CD14-positive monocyte (primary cell): ENCODE data around the gene ZC2HC1C. TPM values are rescaled to one million over a fixed set of nuclear protein-coding genes. Genes with fewer than 3 reads are reported as not detected.
A peak's percentile ranks its signal among the peaks of the same experiment; 100 is the strongest.

Source experiments
- DNase-seq, 3 donors: peaks; one replicate each; pipeline ENCODE4 v3.0.0-alpha.2; 2011 to 2022
- H2AFZ ChIP-seq: 2 replicates; pipeline ENCODE4 v1.6.0; 2012; ENCODE audit warnings: mild to moderate bottlenecking, low read depth, low read length, inconsistent platforms; ENCODE audit not compliant: insufficient read depth, poor library complexity, severe bottlenecking
- H3K27ac ChIP-seq, 2 donors: 1 replicate in 1 of 2; 2 replicates in 1 of 2; pipeline ENCODE4 v1.5.1; 2012 to 2013; ENCODE audit warnings: low read length in 2 of 2, control low read depth in 1 of 2, inconsistent platforms in 1 of 2, low read depth in 1 of 2, mild to moderate bottlenecking in 1 of 2
- H3K27me3 ChIP-seq, 2 donors: one replicate each; pipeline versions ENCODE4 v1.6.0 to v1.6.1; 2011 to 2013; ENCODE audit warnings: low read length in 2 of 2; ENCODE audit not compliant: control insufficient read depth in 2 of 2, insufficient read depth in 2 of 2
- H3K36me3 ChIP-seq, 2 donors: replicated peaks in 1 of 2; 1 replicate in 1 of 2; 2 replicates in 1 of 2; pipeline versions ENCODE4 v1.5.1 to v1.6.1; 2012 to 2013; ENCODE audit warnings: low read length in 2 of 2, control low read depth in 1 of 2, inconsistent platforms in 1 of 2, mild to moderate bottlenecking in 1 of 2; ENCODE audit not compliant: insufficient read depth in 2 of 2, control insufficient read depth in 1 of 2
- H3K4me1 ChIP-seq, 2 donors: 1 replicate in 1 of 2; 2 replicates in 1 of 2; pipeline versions ENCODE4 v1.5.1 to v1.6.1; 2012 to 2013; ENCODE audit warnings: low read length in 2 of 2, control low read depth in 1 of 2, inconsistent platforms in 1 of 2, mild to moderate bottlenecking in 1 of 2, moderate library complexity in 1 of 2; ENCODE audit not compliant: insufficient read depth in 2 of 2, control insufficient read depth in 1 of 2
- H3K4me2 ChIP-seq: replicated peaks from 2 replicates; pipeline ENCODE3; 2012; ENCODE audit warnings: low read length, moderate library complexity, mild to moderate bottlenecking; ENCODE audit not compliant: poor library complexity, severe bottlenecking; ENCODE audit errors: extremely low read depth
- H3K4me3 ChIP-seq, 3 experiments: fragments of 200-600 bp in 1 of 3; sonication (generic) in 1 of 3; replicated peaks in 1 of 3; 1 replicate in 2 of 3; 2 replicates in 1 of 3; pipeline ENCODE4 v1.5.1; 2011 to 2013; ENCODE audit warnings: low read length in 3 of 3, mild to moderate bottlenecking in 3 of 3, control low read depth in 2 of 3, low read depth in 2 of 3, inconsistent platforms in 1 of 3, moderate library complexity in 1 of 3
- H3K79me2 ChIP-seq: 2 replicates; pipeline ENCODE4 v1.6.0; 2012; ENCODE audit warnings: mild to moderate bottlenecking, control low read depth, inconsistent platforms, low read length, moderate library complexity; ENCODE audit not compliant: insufficient read depth
- H3K9ac ChIP-seq: 2 replicates; pipeline ENCODE4 v1.6.0; 2017; ENCODE audit warnings: low read length, mild to moderate bottlenecking; ENCODE audit not compliant: insufficient read depth, poor library complexity, severe bottlenecking
- H3K9me3 ChIP-seq, 2 donors: replicated peaks in 1 of 2; 1 replicate in 1 of 2; 2 replicates in 1 of 2; pipeline versions ENCODE4 v1.5.1 to v1.6.1; 2012 to 2013; ENCODE audit warnings: low read length in 2 of 2, control low read depth in 1 of 2; ENCODE audit not compliant: control insufficient read depth in 1 of 2, insufficient read depth in 1 of 2
- H4K20me1 ChIP-seq: 2 replicates; pipeline ENCODE4 v1.6.0; 2012; ENCODE audit warnings: mild to moderate bottlenecking, low read length, control low read depth, moderate library complexity; ENCODE audit not compliant: insufficient read depth
- H3K27ac Mint-ChIP-seq, 7 donors: one replicate each; pipeline ENCODE4 v1.8.0; 2020; ENCODE audit warnings: mild to moderate bottlenecking in 7 of 7, mixed read lengths in 7 of 7, moderate library complexity in 6 of 7, inconsistent platforms in 2 of 7
- H3K27me3 Mint-ChIP-seq, 3 donors: one replicate each; pipeline ENCODE4 v1.8.0; 2021 to 2022; ENCODE audit warnings: low read depth in 3 of 3, mild to moderate bottlenecking in 3 of 3, mixed read lengths in 3 of 3, moderate library complexity in 3 of 3, inconsistent platforms in 1 of 3
- H3K36me3 Mint-ChIP-seq, 2 donors: one replicate each; pipeline ENCODE4 v1.8.0; 2020; ENCODE audit warnings: mixed read lengths in 2 of 2, inconsistent platforms in 1 of 2, mild to moderate bottlenecking in 1 of 2
- H3K4me1 Mint-ChIP-seq: one replicate; pipeline ENCODE4 v1.8.0; 2020; ENCODE audit warnings: mild to moderate bottlenecking, mixed read lengths
- H3K4me3 Mint-ChIP-seq, 2 donors: one replicate each; pipeline ENCODE4 v1.8.0; 2020; ENCODE audit warnings: mild to moderate bottlenecking in 2 of 2, mixed read lengths in 2 of 2, moderate library complexity in 1 of 2
- H3K9me3 Mint-ChIP-seq, 7 donors: one replicate each; pipeline ENCODE4 v1.8.0; 2020 to 2022; ENCODE audit warnings: mixed read lengths in 7 of 7, mild to moderate bottlenecking in 6 of 7, moderate library complexity in 6 of 7, inconsistent platforms in 2 of 7
- WGBS: methylation state at CpG from one replicate; pipeline ENCODE4 v1.1.5; 2013; ENCODE audit warnings: missing lambda C conversion rate; ENCODE audit not compliant: insufficient coverage; 5-methylcytosine and 5-hydroxymethylcytosine counted together
- intact Hi-C, 2 donors: fragments of 100-400 bp; cut with micrococcal nuclease; formaldehyde crosslinking; loops; one replicate each; pipeline versions ENCODE4 v1.15.0 to v1.15.1; 2023
- polyA plus RNA-seq, 3 donors: library from polyadenylated mRNA; depleted of rRNA in 1 of 3; unstranded in 2 of 3; stranded (reverse) in 1 of 3; fragments of 300-500 nt in 2 of 3; fragments of >200 nt in 1 of 3; fragmentation: Illumina TruSeq in 2 of 3; gene quantifications; 1 replicate in 2 of 3; 2 replicates in 1 of 3; pipeline ENCODE4 v1.2.3, GENCODE V29; 2012 to 2021
- TF ChIP-seq, protein P1 (sequence below): fragments of 200-600 bp; IDR thresholded peaks from one replicate; pipeline ENCODE4 v1.8.0; 2022; ENCODE audit warnings: antibody characterized with exemption, mild to moderate bottlenecking

ZC2HC1C gene
- polyA plus RNA-seq, 3 donors = 0.08 TPM; not detected in 2

DNA sequence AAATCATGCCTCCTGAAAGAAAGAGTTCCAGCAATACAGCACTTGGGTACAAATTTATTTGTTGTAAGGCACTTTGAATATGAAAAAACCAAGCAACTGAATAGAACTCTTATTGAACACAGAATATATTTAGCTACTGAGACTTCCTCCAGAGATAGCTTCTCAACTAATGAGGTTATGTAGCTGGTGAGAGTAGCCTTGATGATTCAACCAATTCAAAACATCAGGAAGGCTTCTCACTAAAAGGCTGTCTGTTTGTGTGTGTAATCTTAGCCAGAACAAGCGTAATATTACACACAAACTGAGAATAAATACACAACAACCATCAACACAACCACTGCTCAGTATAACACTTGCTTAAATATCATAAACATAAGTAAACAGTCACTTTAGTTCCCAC is 46.3 kb upstream of the ZC2HC1C start:
- no peak overlapping the region for H3K9ac ChIP-seq
- no peak for DNase-seq
- peaks cover 38 to 55% of the 10 kb centered on the region in 2 donors for H3K36me3 ChIP-seq
- H3K27me3 ChIP-seq = no peaks in the 10 kb centered on the region
- no peak overlapping the region for H3K4me2 ChIP-seq
- H3K27ac ChIP-seq = no peak overlapping the region
- H2AFZ ChIP-seq = no peak overlapping the region
- peaks cover 11 to 15% of the 10 kb centered on the region in 2 donors for H3K4me1 ChIP-seq
- no peaks in the 10 kb centered on the region for H3K4me1 Mint-ChIP-seq
- no peak overlapping the region for H3K4me3 Mint-ChIP-seq
- no CpG with 5 or more reads among the region's 1 CpG for WGBS
- H4K20me1 ChIP-seq = no peaks in the 10 kb centered on the region
- intact Hi-C loops = no loop called here
- TF ChIP-seq, protein P1, sequence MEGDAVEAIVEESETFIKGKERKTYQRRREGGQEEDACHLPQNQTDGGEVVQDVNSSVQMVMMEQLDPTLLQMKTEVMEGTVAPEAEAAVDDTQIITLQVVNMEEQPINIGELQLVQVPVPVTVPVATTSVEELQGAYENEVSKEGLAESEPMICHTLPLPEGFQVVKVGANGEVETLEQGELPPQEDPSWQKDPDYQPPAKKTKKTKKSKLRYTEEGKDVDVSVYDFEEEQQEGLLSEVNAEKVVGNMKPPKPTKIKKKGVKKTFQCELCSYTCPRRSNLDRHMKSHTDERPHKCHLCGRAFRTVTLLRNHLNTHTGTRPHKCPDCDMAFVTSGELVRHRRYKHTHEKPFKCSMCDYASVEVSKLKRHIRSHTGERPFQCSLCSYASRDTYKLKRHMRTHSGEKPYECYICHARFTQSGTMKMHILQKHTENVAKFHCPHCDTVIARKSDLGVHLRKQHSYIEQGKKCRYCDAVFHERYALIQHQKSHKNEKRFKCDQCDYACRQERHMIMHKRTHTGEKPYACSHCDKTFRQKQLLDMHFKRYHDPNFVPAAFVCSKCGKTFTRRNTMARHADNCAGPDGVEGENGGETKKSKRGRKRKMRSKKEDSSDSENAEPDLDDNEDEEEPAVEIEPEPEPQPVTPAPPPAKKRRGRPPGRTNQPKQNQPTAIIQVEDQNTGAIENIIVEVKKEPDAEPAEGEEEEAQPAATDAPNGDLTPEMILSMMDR = no peak
- no peaks in the 10 kb centered on the region for H3K9me3 Mint-ChIP-seq
- H3K36me3 Mint-ChIP-seq = peaks cover 48 to 60% of the 10 kb centered on the region in 2 donors
- H3K4me3 ChIP-seq = no peak overlapping the region
- no peaks in the 10 kb centered on the region for H3K79me2 ChIP-seq
- H3K9me3 ChIP-seq = no peaks in the 10 kb centered on the region
- H3K27ac Mint-ChIP-seq = no peak overlapping the region
- H3K27me3 Mint-ChIP-seq = peaks cover 0 to 2% (median 0%) of the 10 kb centered on the region in 3 donors

DNA sequence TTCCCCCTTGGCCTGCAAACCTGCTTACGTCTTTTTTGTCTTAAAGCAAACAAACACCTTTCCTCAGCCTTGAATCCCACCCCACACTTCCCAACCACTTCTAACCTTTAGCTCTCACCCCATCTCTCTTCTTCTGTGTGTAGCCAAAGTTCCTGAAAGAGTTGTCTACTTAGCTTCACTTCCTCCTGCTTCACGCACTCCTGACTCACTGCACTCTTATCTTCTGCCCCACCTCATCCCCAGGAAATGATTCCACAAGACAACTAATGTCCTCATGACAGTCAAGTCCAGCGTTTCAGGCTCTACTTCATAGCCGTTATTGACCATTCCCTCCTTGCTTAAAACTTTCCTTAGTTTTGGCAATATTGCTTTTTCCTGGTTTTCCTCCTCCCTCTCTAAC is 44.4 kb upstream of the ZC2HC1C start:
- peaks cover 42 to 63% of the 10 kb centered on the region in 2 donors for H3K36me3 Mint-ChIP-seq
- peak overlapping the region in 1 of 2 donors; percentile 60 for H3K27ac ChIP-seq
- 25% methylated on average over 4 of the region's 4 CpGs for WGBS

More for the DNA sequence above, 44.4 kb upstream of the ZC2HC1C start:
- no peak overlapping the region for H3K27ac Mint-ChIP-seq
- peaks cover 11 to 15% of the 10 kb centered on the region in 2 donors for H3K4me1 ChIP-seq
- H3K36me3 ChIP-seq = peaks cover 35 to 47% of the 10 kb centered on the region in 2 donors
- H3K9me3 Mint-ChIP-seq = no peaks in the 10 kb centered on the region
- H3K4me2 ChIP-seq = no peak overlapping the region
- TF ChIP-seq, protein P1 = no peak
- peaks cover 0 to 2% (median 0%) of the 10 kb centered on the region in 3 donors for H3K27me3 Mint-ChIP-seq
- peak; percentile 64 to 86 (median 70) for DNase-seq
- H3K79me2 ChIP-seq = no peaks in the 10 kb centered on the region
- no peaks in the 10 kb centered on the region for H3K4me1 Mint-ChIP-seq
- H3K9me3 ChIP-seq = no peaks in the 10 kb centered on the region
- no peak overlapping the region for H2AFZ ChIP-seq
- H3K9ac ChIP-seq = no peak overlapping the region
- no peak overlapping the region for H3K4me3 Mint-ChIP-seq
- no peak overlapping the region for H3K4me3 ChIP-seq
- intact Hi-C loops = no loop called here
- no peaks in the 10 kb centered on the region for H4K20me1 ChIP-seq
- no peaks in the 10 kb centered on the region for H3K27me3 ChIP-seq
